OCI-LY7 (cell line): ENCODE results near the gene NPNT. TPM values are rescaled to one million over a fixed set of nuclear protein-coding genes. Genes with fewer than 3 reads are reported as not detected.

Source experiments
- BruUV-seq: library from RNA; stranded (reverse); fragments of 400-500 nt; replicated peaks from 2 replicates; lab custom pipeline; 2021; lab: Mats Ljungman, UMichigan
- CTCF ChIA-PET: fragments of 300-600 bp; sonication (Branson Sonifier 250); formaldehyde crosslinking; loops from one replicate; lab custom pipeline; 2022; ENCODE audit warnings: antibody characterized with exemption; ENCODE audit not compliant: unreplicated experiment; lab: Charles Lee
- POLR2A ChIA-PET: fragments of 300-600 bp; sonication (Branson Sonifier 250); formaldehyde crosslinking; loops from one replicate; lab custom pipeline; 2022; ENCODE audit warnings: antibody characterized with exemption; lab: Charles Lee
- DNase-seq: peaks from one replicate; pipeline ENCODE4 v3.0.0-alpha.2; 2015; ENCODE audit warnings: low spot score
- H2AFZ ChIP-seq: fragments of 200-600 bp; sonication (generic), shearing (Covaris generic); 2 replicates; pipeline ENCODE4 v1.6.1; 2014; ENCODE audit warnings: mild to moderate bottlenecking, antibody characterized with exemption, low read length, moderate library complexity
- H3K27ac ChIP-seq: fragments of 200-600 bp; sonication (generic); 2 replicates; pipeline ENCODE4 v1.5.1; 2014; ENCODE audit warnings: mixed run types, low read depth, mild to moderate bottlenecking, moderate library complexity, low read length, inconsistent platforms; ENCODE audit not compliant: poor library complexity, severe bottlenecking
- H3K36me3 ChIP-seq: fragments of 200-600 bp; sonication (generic); 2 replicates; pipeline ENCODE4 v1.6.1; 2014; ENCODE audit warnings: mild to moderate bottlenecking, antibody characterized with exemption, low read length, moderate library complexity, mixed read lengths; ENCODE audit not compliant: insufficient read depth
- H3K4me1 ChIP-seq: fragments of 200-600 bp; sonication (generic); 2 replicates; pipeline ENCODE4 v1.5.1; 2014; ENCODE audit warnings: mild to moderate bottlenecking, low read length; ENCODE audit not compliant: insufficient read depth, poor library complexity, severe bottlenecking
- H3K4me2 ChIP-seq: fragments of 200-600 bp; sonication (generic); 2 replicates; pipeline ENCODE4 v1.6.1; 2014; ENCODE audit warnings: mild to moderate bottlenecking, low read length
- H3K4me3 ChIP-seq: fragments of 200-600 bp; sonication (generic); 2 replicates; pipeline ENCODE4 v1.5.1; 2014; ENCODE audit warnings: mild to moderate bottlenecking, low read depth, low read length; ENCODE audit not compliant: poor library complexity, severe bottlenecking
- H3K79me2 ChIP-seq: fragments of 200-600 bp; sonication (generic); 2 replicates; pipeline ENCODE4 v1.6.1; 2016; ENCODE audit warnings: low read depth, mild to moderate bottlenecking, low read length, moderate library complexity, mixed read lengths; ENCODE audit not compliant: insufficient read depth
- H3K9me2 ChIP-seq: fragments of 200-600 bp; sonication (generic); 2 replicates; pipeline ENCODE4 v1.6.1; 2016; ENCODE audit warnings: mild to moderate bottlenecking, low read length, mixed read lengths; ENCODE audit not compliant: insufficient read depth
- H3K9me3 ChIP-seq: fragments of 200-600 bp; sonication (generic); 2 replicates; pipeline ENCODE4 v1.6.1; 2014; ENCODE audit warnings: mild to moderate bottlenecking, mixed run types, low read length, mixed read lengths
- H4K20me1 ChIP-seq: fragments of 200-600 bp; sonication (generic); 2 replicates; pipeline ENCODE4 v1.6.1; 2014; ENCODE audit warnings: mild to moderate bottlenecking, antibody characterized with exemption, low read length, moderate library complexity, mixed read lengths; ENCODE audit not compliant: insufficient read depth
- EZH2phosphoT487 ChIP-seq: fragments of 200-600 bp; sonication (generic); IDR thresholded peaks from 2 replicates; pipeline ENCODE4 v1.6.1; 2018; ENCODE audit warnings: low read depth, borderline replicate concordance, mild to moderate bottlenecking, mixed run types, antibody characterized with exemption, low read length, moderate library complexity, mixed read lengths
- intact Hi-C: fragments of 100-400 bp; cut with micrococcal nuclease; formaldehyde crosslinking; loops from one replicate; pipeline ENCODE4 v1.10.0; 2022; ENCODE audit not compliant: unreplicated experiment
- total RNA-seq, 2 experiments: library from RNA; depleted of rRNA in 1 of 2; stranded (reverse); fragments of >200 nt in 1 of 2; shearing (Covaris generic) in 1 of 2; gene quantifications; 2 replicates each; pipeline ENCODE4 v1.2.3, GENCODE V29; 2014 to 2022
- TF ChIP-seq, protein P1 (sequence below): fragments of 200-600 bp; sonication (generic); conservative IDR thresholded peaks from 2 replicates; pipeline ENCODE4 v1.5.1; 2014; ENCODE audit warnings: mild to moderate bottlenecking, antibody characterized with exemption, low read length, moderate library complexity, mixed read lengths

Gene NPNT
- total RNA-seq, 2 experiments from 2014 or later = not detected

GRCh38 chr4:105990933-105991332, 95.7 kb downstream of the NPNT start:
- H3K9me2 ChIP-seq = no peaks in the 10 kb centered on the region
- intact Hi-C loops = no loop called here
- BruUV-seq = no TSS peak
- no peak for DNase-seq
- no peaks in the 10 kb centered on the region for H3K9me3 ChIP-seq
- no peak overlapping the region for H3K27ac ChIP-seq
- no peaks in the 10 kb centered on the region for H3K4me1 ChIP-seq
- TF ChIP-seq, protein P1, sequence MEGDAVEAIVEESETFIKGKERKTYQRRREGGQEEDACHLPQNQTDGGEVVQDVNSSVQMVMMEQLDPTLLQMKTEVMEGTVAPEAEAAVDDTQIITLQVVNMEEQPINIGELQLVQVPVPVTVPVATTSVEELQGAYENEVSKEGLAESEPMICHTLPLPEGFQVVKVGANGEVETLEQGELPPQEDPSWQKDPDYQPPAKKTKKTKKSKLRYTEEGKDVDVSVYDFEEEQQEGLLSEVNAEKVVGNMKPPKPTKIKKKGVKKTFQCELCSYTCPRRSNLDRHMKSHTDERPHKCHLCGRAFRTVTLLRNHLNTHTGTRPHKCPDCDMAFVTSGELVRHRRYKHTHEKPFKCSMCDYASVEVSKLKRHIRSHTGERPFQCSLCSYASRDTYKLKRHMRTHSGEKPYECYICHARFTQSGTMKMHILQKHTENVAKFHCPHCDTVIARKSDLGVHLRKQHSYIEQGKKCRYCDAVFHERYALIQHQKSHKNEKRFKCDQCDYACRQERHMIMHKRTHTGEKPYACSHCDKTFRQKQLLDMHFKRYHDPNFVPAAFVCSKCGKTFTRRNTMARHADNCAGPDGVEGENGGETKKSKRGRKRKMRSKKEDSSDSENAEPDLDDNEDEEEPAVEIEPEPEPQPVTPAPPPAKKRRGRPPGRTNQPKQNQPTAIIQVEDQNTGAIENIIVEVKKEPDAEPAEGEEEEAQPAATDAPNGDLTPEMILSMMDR = no peak
- no peak for TF ChIP-seq EZH2phosphoT487
- H2AFZ ChIP-seq = no peak overlapping the region
- no peak overlapping the region for H3K4me2 ChIP-seq
- CTCF ChIA-PET = no interaction called here
- no peak overlapping the region for H3K4me3 ChIP-seq
- H4K20me1 ChIP-seq = no peaks in the 10 kb centered on the region
- POLR2A ChIA-PET = interaction anchor here (0.6 kb wide), 1 partner anchor 1569 kb away, joined by 3 read pairs; no protein-coding TSS in a partner anchor
- no peaks in the 10 kb centered on the region for H3K36me3 ChIP-seq
- no peaks in the 10 kb centered on the region for H3K79me2 ChIP-seq

DNA sequence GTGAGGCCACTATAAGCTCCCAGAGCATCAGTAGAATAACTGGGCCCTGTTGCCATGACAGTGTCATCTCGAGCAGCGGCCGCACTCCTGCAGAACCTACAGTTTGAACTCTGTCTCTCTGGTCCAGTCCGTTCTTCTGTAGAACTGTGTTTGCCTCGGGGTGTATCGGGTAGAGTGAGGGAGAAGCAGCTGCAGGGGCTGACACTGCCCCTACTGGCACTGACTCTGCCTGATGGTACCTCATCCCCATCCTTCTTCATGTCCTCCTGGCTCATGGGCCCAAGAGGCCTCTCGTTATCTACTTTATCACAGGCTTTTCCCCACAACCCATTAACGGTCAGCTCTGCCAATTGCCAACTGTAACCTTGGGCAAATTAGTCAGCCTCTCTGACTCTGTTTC, 96.5 kb downstream of the NPNT start:
- DNase-seq = no peak
- CTCF ChIA-PET = no interaction called here
- TF ChIP-seq, protein P1 = no peak
- no peak for TF ChIP-seq EZH2phosphoT487
- Histone ChIP-seq H3K36me3 (no peaks in the 10 kb centered on the region), H3K4me2 (no peak overlapping the region), H3K79me2 (no peaks in the 10 kb centered on the region), H3K4me3 (no peak overlapping the region), H4K20me1 (no peaks in the 10 kb centered on the region), H3K4me1 (no peaks in the 10 kb centered on the region), H3K9me3 (no peaks in the 10 kb centered on the region), H3K27ac (no peak overlapping the region), H2AFZ (no peak overlapping the region), H3K9me2 (no peaks in the 10 kb centered on the region)
- no TSS peak for BruUV-seq
- intact Hi-C loops = no loop called here
- POLR2A ChIA-PET = no interaction called here

DNA sequence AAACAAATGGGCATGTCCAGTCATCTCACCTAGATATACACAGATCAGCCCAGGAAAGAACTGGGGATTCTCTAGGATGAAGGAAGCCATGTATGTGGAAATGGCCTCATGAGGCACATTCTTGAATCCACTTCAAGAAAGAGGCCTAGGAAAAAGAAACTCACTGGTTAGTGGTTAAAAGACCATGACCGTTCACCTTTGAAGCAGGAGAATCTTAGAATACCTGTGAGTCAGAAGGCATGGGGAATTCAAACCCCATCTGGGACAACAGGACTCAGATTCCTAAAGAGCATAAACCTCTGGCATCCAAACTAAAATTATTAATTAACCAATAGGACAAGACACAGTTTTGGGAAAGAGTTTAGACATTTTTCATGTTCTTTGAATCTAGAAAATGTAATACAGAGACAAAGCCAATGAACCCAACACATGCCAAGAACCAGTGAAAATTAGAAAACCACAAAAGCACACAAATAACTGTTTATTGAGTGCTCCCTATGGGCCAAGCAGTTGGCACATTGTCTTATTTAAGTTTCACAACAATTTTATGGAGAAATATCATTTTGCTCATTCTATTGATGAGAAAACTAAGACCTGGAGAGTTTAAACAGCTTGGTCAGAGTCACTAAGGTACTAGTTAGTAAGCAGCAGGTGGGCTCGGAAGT, 97.5 kb downstream of the NPNT start:
- intact Hi-C loops = no loop called here
- Histone ChIP-seq H3K9me3 (no peaks in the 10 kb centered on the region), H4K20me1 (no peaks in the 10 kb centered on the region), H3K27ac (no peak overlapping the region), H2AFZ (no peak overlapping the region), H3K4me1 (no peaks in the 10 kb centered on the region), H3K36me3 (no peaks in the 10 kb centered on the region), H3K4me3 (no peak overlapping the region), H3K9me2 (no peaks in the 10 kb centered on the region), H3K4me2 (no peak overlapping the region), H3K79me2 (no peaks in the 10 kb centered on the region)
- BruUV-seq = no TSS peak
- CTCF ChIA-PET = no interaction called here
- no peak for TF ChIP-seq EZH2phosphoT487
- TF ChIP-seq, protein P1 = no peak
- DNase-seq = no peak
- POLR2A ChIA-PET = no interaction called here
